ENCODE results near the gene ASIC1. TPM values are rescaled to one million over a fixed set of nuclear protein-coding genes. Genes with fewer than 3 reads are reported as not detected.

Gene ASIC1
- polyA plus RNA-seq (2011; rRNA removed) (4.9 and 7.0 TPM in 2 replicates), polyA minus RNA-seq (2011; rRNA and poly(A)+ RNA removed) (6.5 TPM in 2 replicates)

DNA sequence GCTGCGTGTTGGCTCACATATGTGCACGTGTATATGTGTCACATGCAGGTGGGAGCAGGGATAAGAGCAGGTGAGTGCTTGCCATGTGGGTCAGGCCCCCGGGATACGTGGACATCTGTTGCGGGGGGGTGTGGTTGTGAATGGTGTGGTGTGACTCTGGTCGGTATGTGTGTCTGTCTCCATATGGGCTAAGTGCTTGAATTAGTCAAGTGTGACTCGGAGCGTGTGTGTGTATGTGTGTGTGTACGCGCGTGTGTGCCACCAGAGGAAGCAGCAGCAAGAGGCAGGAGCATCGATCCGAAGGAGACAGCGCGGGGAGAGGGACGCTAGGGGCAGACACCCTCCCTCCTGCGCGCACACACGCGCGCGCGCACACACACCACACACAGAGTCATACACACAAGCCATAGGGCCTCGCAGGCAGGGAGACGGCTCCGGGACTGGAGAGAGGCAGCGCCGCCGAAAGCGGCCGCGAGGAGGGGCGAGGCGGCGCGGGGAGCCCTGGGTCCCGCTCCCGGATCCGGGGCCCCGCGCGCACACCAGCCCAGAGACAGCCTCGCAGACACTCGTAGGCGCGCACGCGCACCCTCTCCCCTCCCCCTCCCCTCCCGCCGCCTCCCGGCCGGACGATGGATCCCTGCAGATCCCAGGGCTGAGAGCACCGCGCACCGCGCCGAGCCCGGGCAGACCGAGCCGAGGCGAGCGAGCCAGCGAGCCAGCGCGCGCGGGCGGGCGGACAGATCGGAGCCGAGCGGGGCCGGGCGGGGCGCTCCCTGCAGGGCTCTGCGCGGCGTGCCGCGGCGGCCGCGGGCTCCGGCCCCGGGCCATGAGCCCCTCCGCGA lies at the start of gene ASIC1:
ASIC1 (plus strand) TSS at position 597 of the 842 bp plus-strand sequence. CDS start 1,171 bp downstream, outside the sequence.
- TF ChIP-seq, protein P1, sequence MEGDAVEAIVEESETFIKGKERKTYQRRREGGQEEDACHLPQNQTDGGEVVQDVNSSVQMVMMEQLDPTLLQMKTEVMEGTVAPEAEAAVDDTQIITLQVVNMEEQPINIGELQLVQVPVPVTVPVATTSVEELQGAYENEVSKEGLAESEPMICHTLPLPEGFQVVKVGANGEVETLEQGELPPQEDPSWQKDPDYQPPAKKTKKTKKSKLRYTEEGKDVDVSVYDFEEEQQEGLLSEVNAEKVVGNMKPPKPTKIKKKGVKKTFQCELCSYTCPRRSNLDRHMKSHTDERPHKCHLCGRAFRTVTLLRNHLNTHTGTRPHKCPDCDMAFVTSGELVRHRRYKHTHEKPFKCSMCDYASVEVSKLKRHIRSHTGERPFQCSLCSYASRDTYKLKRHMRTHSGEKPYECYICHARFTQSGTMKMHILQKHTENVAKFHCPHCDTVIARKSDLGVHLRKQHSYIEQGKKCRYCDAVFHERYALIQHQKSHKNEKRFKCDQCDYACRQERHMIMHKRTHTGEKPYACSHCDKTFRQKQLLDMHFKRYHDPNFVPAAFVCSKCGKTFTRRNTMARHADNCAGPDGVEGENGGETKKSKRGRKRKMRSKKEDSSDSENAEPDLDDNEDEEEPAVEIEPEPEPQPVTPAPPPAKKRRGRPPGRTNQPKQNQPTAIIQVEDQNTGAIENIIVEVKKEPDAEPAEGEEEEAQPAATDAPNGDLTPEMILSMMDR (IDR thresholded peaks at IDR 0.05; ENCODE audit: insufficient read depth, low read depth, low read length) = no peak
- POLR2A ChIA-PET = no interaction called here
- H3K4me3 ChIP-seq (ENCODE audit: low read depth, low read length) = peak within 1 kb of the TSS; percentile 54
- no peak for DNase-seq (ENCODE audit: low read depth)
- CTCF ChIA-PET = interaction anchor here (0.7 to 19.9 kb wide), 11 partner anchors 9 to 189 kb away, joined by 3 to 578 read pairs (median 24); partner anchors contain the start of genes AQP5 and AQP6
- peaks cover 13% of the 10 kb centered on the region for H3K27me3 ChIP-seq (ENCODE audit: control insufficient read depth, insufficient read depth, low read length)
- H3K36me3 ChIP-seq (ENCODE audit: control insufficient read depth, insufficient read depth, low read length) = no peaks in the 10 kb centered on the region

DNA sequence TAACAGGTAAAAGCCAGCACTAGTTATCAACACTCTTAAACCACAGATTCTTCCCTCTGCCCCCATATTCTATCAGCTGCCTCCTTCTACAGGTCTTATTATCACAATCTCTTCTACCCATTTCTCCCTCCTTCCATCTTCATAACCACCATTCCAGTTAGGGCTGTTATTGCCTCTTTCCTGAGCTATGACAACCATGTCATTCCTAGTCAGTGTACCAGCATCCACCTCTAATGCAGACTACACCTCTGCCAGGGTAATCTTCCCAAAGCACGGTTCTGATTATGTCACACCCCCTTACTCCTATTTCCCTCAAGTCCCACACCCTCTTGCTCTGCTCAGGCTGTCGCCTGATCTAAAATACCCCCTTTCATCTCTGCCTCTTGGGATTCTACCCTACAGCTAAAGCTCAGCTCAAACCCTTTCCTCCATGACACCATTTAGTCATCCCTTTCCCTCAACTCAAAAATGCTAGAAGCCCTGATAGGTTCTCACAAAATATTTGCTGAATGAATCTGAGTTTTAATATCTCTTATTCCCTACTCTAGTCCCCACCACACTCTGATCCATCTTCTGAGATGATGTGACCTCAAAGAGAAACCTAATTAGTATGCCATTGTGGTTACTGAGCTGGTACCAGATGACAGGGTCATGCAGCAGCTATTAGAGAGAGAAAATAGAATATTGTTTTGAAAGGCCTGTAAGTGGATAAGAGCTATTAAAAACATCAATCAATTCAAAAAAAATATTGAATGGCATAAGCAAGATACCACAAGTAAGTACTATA lies 43.8 kb upstream of the ASIC1 start:
- DNase-seq (ENCODE audit: low read depth) = no peak
- no peaks in the 10 kb centered on the region for H3K27me3 ChIP-seq (ENCODE audit: control insufficient read depth, insufficient read depth, low read length)
- ChIA-PET POLR2A (no interaction called here), CTCF (interaction anchor here (0.5 to 5.1 kb wide), 7 partner anchors 10 to 195 kb away, joined by 3 to 26 read pairs (median 3); partner anchors contain the start of gene RACGAP1)
- H3K4me3 ChIP-seq (ENCODE audit: low read depth, low read length) = no peak overlapping the region
- no peaks in the 10 kb centered on the region; the same call in 1 of the 2 replicates for H3K36me3 ChIP-seq (ENCODE audit: control insufficient read depth, insufficient read depth, low read length)
- TF ChIP-seq, protein P1 (IDR thresholded peaks at IDR 0.05; ENCODE audit: insufficient read depth, low read depth, low read length) = no peak

DNA sequence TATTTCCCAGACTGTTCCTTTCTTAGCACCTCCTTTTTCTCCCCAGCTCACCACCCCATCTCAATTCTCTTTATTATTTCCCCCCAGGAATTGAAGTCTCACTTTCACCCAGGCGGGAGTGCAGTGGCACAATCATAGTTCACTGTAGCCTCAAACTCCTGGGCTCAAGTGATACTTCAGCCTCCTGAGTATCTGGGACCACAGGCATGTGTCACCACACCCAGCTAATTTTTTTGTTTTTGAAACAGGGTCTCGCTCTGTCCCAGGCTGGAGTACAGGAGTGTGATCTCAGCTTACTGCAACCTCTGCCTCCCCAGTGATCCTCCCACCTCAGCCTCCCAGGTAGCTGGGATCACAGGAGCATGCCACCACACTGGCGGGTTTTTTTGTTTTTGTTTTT lies 43.1 kb upstream of the ASIC1 start:
- ChIA-PET CTCF (interaction anchor here (0.9 to 5.1 kb wide), 5 partner anchors 11 to 56 kb away, joined by 3 to 26 read pairs (median 3); partner anchors contain the start of gene RACGAP1), POLR2A (interaction anchor here (0.7 kb wide), 1 partner anchor 25 kb away, joined by 3 read pairs; no protein-coding TSS in a partner anchor)
- TF ChIP-seq, protein P1 (IDR thresholded peaks at IDR 0.05; ENCODE audit: insufficient read depth, low read depth, low read length) = no peak
- Histone ChIP-seq H3K27me3 (ENCODE audit: control insufficient read depth, insufficient read depth, low read length) (no peaks in the 10 kb centered on the region), H3K36me3 (ENCODE audit: control insufficient read depth, insufficient read depth, low read length) (no peaks in the 10 kb centered on the region; the same call in 1 of the 2 replicates), H3K4me3 (ENCODE audit: low read depth, low read length) (no peak overlapping the region)
- DNase-seq (ENCODE audit: low read depth) = no peak

DNA sequence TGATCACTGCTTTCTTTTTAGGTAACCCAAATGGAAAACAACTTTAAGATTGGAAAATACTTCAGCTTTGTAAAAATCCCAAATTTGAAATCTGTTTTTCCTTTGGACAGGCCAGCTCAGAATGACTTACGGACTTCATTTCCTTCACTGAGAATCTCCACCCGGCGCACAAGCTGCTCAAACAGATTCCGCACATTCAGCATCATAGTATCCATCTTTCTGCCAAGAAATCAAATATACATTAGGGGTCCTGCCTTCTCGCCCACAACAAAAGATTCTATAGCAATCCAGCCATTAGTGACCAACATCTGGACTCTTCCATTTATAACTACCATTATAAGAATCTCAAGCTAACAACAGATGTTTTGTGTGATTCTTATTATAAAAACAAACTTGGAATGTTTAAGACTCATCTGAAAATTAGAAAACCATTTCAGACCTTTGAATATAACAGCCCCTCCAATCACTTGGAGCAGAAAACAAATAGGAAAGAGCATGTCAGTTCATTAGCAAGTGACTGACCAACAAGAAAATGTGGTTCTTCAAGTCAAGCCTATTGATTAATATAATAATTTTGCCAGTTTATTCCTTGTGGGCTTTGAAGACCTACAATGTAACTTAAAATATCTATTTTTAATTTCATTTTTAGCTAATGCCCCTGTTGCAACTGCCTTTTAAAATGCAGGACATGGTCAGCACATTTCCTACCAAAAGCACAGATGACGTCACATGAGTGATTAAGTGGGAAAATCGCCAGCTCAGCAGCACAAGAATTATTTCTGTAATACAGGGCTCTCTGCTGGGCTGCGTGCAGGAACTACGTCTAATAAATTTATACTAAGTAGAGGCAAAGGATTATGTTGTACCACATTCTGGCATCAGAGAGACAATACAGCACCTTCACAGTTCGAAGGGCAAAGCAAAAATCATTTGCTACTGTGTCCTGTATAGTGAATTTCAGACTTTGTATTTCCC lies 40.6 kb upstream of the ASIC1 start:
- ChIA-PET POLR2A (interaction anchor here (0.6 kb wide), 1 partner anchor 9 kb away, joined by 20 read pairs; no protein-coding TSS in a partner anchor), CTCF (interaction anchor here (0.7 to 5.1 kb wide), 11 partner anchors 10 to 724 kb away, joined by 3 to 26 read pairs (median 4); no protein-coding TSS in a partner anchor)
- no peak overlapping the region for H3K4me3 ChIP-seq (ENCODE audit: low read depth, low read length)
- DNase-seq (ENCODE audit: low read depth) = peak; percentile 68
- no peaks in the 10 kb centered on the region for H3K36me3 ChIP-seq (ENCODE audit: control insufficient read depth, insufficient read depth, low read length)
- TF ChIP-seq, protein P1 (IDR thresholded peaks at IDR 0.05; ENCODE audit: insufficient read depth, low read depth, low read length) = no peak
- no peaks in the 10 kb centered on the region for H3K27me3 ChIP-seq (ENCODE audit: control insufficient read depth, insufficient read depth, low read length)
